ENCODE results near the gene CRHR1. TPM values are rescaled to one million over a fixed set of nuclear protein-coding genes. Genes with fewer than 3 reads are reported as not detected.
A peak's percentile ranks its signal among the peaks of the same experiment; 100 is the strongest.

The CRHR1 gene
- polyA plus RNA-seq, 12 donors, result 0.27 to 0.72 (median 0.40) TPM; not detected in 8

GRCh38 chr17:45820052-45820780 is 36.1 kb downstream of the CRHR1 start:
- DNase-seq, result peak; percentile 15

- no peak for DNase-seq
These were observed 37.0 kb downstream of the CRHR1 start for GRCh38 chr17:45821147-45821546.

- no peak for DNase-seq
These were observed 39.5 kb downstream of the CRHR1 start for GRCh38 chr17:45823598-45823997.

- no peak for DNase-seq
These were observed 40.4 kb downstream of the CRHR1 start for GRCh38 chr17:45824475-45824874.

- no peak for DNase-seq
These were observed 40.9 kb downstream of the CRHR1 start for GRCh38 chr17:45824901-45825492.

- no peak for DNase-seq
These were observed 41.7 kb downstream of the CRHR1 start for GRCh38 chr17:45825792-45826191.

GRCh38 chr17:45826919-45827588 is 42.9 kb downstream of the CRHR1 start:
- no peak for DNase-seq

GRCh38 chr17:45828171-45828570 is 44.1 kb downstream of the CRHR1 start:
- no peak for DNase-seq

GRCh38 chr17:45828582-45829133 is 44.5 kb downstream of the CRHR1 start:
- no peak for DNase-seq

GRCh38 chr17:45833920-45834319 is 49.8 kb downstream of the CRHR1 start:
- no peak for DNase-seq

GRCh38 chr17:45834471-45835396 is 50.6 kb downstream of the CRHR1 start:
- no peak for DNase-seq

GRCh38 chr17:45835481-45835880 is 51.4 kb downstream of the CRHR1 start:
- DNase-seq, result no peak

GRCh38 chr17:45836047-45837044 is 52.2 kb downstream of the CRHR1 start:
- DNase-seq, result no peak

GRCh38 chr17:45837187-45837586 is 53.1 kb downstream of the CRHR1 start:
- no peak for DNase-seq

GRCh38 chr17:45837603-45838002 is 53.5 kb downstream of the CRHR1 start:
- no peak for DNase-seq

- DNase-seq, result no peak
These were observed 54.7 kb downstream of the CRHR1 start for GRCh38 chr17:45838751-45839295.

- no peak for DNase-seq
These were observed 55.3 kb downstream of the CRHR1 start for GRCh38 chr17:45839442-45839841.

GRCh38 chr17:45841186-45841585 is 57.1 kb downstream of the CRHR1 start:
- DNase-seq, result no peak

- DNase-seq, result no peak
These were observed 57.9 kb downstream of the CRHR1 start for GRCh38 chr17:45841883-45842525.

- no peak for DNase-seq
These were observed 59.6 kb downstream of the CRHR1 start for GRCh38 chr17:45843722-45844121.
